K562 (cell line): ENCODE measurements around the gene SULT6B1. TPM values are rescaled to one million over a fixed set of nuclear protein-coding genes. Genes with fewer than 3 reads are reported as not detected.

Experiments
- ATF4 ChIP-seq: fragments of 450-650 bp; formaldehyde crosslinking; IDR thresholded peaks from 2 replicates; pipeline ENCODE4 v1.4.0; 2022; ENCODE audit warnings: mild to moderate bottlenecking, moderate library complexity
- E2F5 ChIP-seq: sonication (generic); formaldehyde crosslinking; IDR thresholded peaks from 2 replicates; pipeline ENCODE4 v1.8.0; 2022; ENCODE audit warnings: mild to moderate bottlenecking, missing genetic modification reagents
- FUS ChIP-seq: fragments of 200-400 bp; formaldehyde crosslinking; optimal IDR thresholded peaks from 2 replicates; pipeline ENCODE3; 2017; ENCODE audit warnings: low read depth, low read length
- GTF3C2 ChIP-seq: IDR thresholded peaks from 3 replicates; pipeline ENCODE4 v1.6.1; 2011; ENCODE audit warnings: borderline replicate concordance, mild to moderate bottlenecking, moderate library complexity; ENCODE audit not compliant: insufficient read length; ENCODE audit errors: extremely low read depth
- ILF3 ChIP-seq: fragments of 450-650 bp; IDR thresholded peaks from 2 replicates; pipeline ENCODE4 v1.6.1; 2018; ENCODE audit warnings: antibody characterized with exemption, mild to moderate bottlenecking, moderate library complexity, borderline replicate concordance
- PATZ1 ChIP-seq: fragments of 250-450 bp; sonication (Bioruptor Pico); IDR thresholded peaks from 2 replicates; pipeline ENCODE4 v1.5.0; 2020; ENCODE audit warnings: mild to moderate bottlenecking, borderline replicate concordance
- PHTF2 ChIP-seq: fragments of 250-450 bp; sonication (Bioruptor Pico); IDR thresholded peaks from 2 replicates; pipeline ENCODE4 v1.5.0; 2021; ENCODE audit warnings: mild to moderate bottlenecking
- POLR2A ChIP-seq: fragments of 450-650 bp; conservative IDR thresholded peaks from 2 replicates; pipeline ENCODE4 v1.6.1; 2016
- RFX5 ChIP-seq: IDR thresholded peaks from 2 replicates; pipeline ENCODE4 v1.6.1; 2011; ENCODE audit warnings: low read depth, mild to moderate bottlenecking, improper control_type of control experiment, low read length
- SFPQ ChIP-seq: fragments of 200-400 bp; formaldehyde crosslinking; IDR thresholded peaks from 2 replicates; pipeline ENCODE4 v1.6.1; 2017; ENCODE audit warnings: mild to moderate bottlenecking, low read depth, low read length, moderate library complexity
- STAT5B ChIP-seq: fragments of 250-450 bp; sonication (Bioruptor Pico); IDR thresholded peaks from 2 replicates; pipeline ENCODE4 v1.8.0; 2021; ENCODE audit warnings: mild to moderate bottlenecking, inconsistent platforms
- ZBTB12 ChIP-seq: fragments of 250-450 bp; sonication (Bioruptor Pico); IDR thresholded peaks from 2 replicates; pipeline ENCODE4 v1.4.0; 2020
- ZC3H11A ChIP-seq: IDR thresholded peaks from 2 replicates; pipeline ENCODE4 v1.6.1; 2012; ENCODE audit warnings: low read depth, low read length, improper control_type of control experiment
- ZNF280A ChIP-seq: fragments of 450-650 bp; IDR thresholded peaks from 2 replicates; pipeline ENCODE4 v1.6.1; 2018; ENCODE audit warnings: mild to moderate bottlenecking, low read depth; ENCODE audit not compliant: partially characterized antibody
- polyA plus RNA-seq, 8 experiments: library from polyadenylated mRNA; depleted of rRNA in 4 of 8; stranded (reverse) in 5 of 8; unstranded in 3 of 8; fragments of >200 nt; fragmentation: Nextera tagmentation in 2 of 8; fragmentation: Illumina TruSeq in 1 of 8; extraction: Ambion mirVana in 2 of 8; extraction: Trizol in 1 of 8; gene quantifications; 2 replicates each; pipeline versions ENCODE4 v1.2.1 to v1.2.3, GENCODE V29; 2011 to 2014; ENCODE audit warnings: inconsistent platforms in 1 of 8, missing spikeins in 1 of 8
- total RNA-seq, 7 experiments: library from RNA; depleted of rRNA in 6 of 7; stranded (reverse); fragments of >200 nt in 6 of 7; fragmentation: Illumina TruSeq in 2 of 7; extraction: Trizol in 2 of 7; gene quantifications; 2 replicates each; pipeline versions ENCODE4 v1.2.1 to v1.2.3, GENCODE V29; 2011 to 2021; ENCODE audit warnings: low replicate concordance in 1 of 7

The SULT6B1 gene
- total and polyA plus RNA-seq, 9 of the 15 experiments (the other 6 are each of a cell fraction or from before 2014, with no cell fraction given) = not detected

GRCh38 chr2:37196320-37197195, 8.1 kb upstream of the SULT6B1 start, which contains the start of gene CEBPZOS (continued):
- TF ChIP-seq SFPQ (no peak), ZBTB12 (CRISPR knock-in tag) (no peak), FUS (no peak), GTF3C2 (no peak), STAT5B (no peak), E2F5 (CRISPR knock-in tag) (peak; percentile 46; the same call in 1 of the 2 replicates), RFX5 (no peak), ILF3 (no peak), PATZ1 (no peak), ZNF280A (no peak), ATF4 (no peak), ZC3H11A (no peak), PHTF2 (CRISPR knock-in tag) (no peak), POLR2A (peak; percentile 93)
